Activated gamma-delta T cell (primary cell): Measurements from ENCODE around the gene ZFYVE28.
"Not testable (repeated sequence)": the region's sequence is repeated elsewhere in the genome, so short reads cannot be mapped to it uniquely, and the experiment has no call there.

Experiments
- DNase-seq: peaks from one replicate; lab custom pipeline; 2025; lab: John Stamatoyannopoulos, UW

The ZFYVE28 gene

DNA sequence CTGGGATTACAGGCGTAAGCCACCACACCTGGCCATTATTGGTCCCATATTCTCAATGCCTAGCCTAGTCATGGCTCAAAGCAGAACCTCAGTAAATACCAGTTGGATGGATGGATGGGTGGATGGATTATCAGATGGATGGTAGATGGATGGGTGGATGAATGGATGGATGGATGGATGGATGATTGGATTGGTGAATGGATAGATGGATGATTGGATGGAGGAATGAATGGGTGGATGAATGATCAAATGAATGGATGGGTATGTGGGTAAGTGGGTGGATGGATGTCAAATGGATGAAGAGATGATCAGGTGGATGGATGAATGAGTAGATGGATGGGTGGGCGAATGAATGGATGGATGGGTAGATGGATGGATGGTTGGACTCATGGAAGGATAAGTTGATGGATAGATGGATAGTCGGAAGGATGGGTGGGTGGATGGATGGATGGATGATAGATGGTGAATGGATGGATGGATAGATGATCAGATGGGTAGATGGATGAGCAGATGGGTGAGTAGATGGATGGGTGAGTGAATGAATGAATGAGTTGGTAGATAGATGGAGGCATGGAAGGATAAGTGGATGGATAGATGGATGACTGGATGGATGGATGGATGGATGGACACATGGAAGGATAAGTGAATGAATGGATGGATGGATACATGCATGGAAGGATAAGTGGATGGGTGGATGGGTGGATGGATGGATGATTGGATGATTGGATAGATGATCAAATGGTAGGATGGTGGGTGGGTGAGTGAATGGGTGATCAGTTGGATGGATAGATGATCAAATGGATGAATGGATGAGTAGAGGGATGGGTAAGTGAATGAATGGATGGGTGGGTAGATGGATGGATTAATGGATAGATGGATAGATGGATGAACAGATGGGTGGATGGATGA lies 28.5 kb upstream of the ZFYVE28 start:
- DNase-seq: no peak

DNA sequence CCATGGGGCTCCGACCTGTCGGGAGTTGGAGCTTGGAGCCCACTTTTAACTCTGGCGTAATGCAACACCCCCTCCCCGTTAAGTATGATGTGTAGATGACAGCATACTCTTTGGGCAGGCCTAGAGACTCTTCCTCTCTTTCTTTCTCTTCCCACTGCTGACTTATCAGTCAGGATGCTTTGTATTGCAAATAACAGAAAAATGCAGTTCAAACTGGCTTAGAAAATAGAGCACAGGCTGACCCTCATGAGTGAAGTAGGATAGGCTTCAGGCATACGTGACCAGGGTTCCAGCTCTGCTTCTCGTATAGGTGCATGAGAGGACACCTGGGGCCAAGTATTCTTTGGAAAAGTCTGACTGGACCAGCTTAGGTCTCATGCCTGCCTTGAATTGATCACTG lies 27.1 kb upstream of the ZFYVE28 start:
- no peak for DNase-seq

DNA sequence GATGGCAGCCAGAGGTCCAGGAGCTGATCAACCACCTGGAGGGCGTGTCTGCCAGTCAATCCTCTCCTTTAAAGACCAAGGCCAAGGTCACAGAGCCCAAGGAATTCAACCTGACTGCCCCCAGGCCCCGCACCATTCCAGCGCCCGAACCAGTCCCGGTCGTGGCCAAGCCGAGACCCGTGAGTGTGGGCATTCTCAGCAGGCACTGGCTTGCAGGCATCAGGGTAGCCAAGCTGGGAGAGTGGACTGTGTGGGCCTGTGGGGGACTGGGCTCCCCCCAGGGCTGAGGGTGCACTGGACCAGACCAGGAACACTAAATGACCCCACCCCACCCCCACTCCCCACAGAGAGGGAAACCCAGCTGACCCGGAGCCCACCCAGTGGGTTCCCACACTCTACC lies 26.7 kb upstream of the ZFYVE28 start:
- no peak for DNase-seq

DNA sequence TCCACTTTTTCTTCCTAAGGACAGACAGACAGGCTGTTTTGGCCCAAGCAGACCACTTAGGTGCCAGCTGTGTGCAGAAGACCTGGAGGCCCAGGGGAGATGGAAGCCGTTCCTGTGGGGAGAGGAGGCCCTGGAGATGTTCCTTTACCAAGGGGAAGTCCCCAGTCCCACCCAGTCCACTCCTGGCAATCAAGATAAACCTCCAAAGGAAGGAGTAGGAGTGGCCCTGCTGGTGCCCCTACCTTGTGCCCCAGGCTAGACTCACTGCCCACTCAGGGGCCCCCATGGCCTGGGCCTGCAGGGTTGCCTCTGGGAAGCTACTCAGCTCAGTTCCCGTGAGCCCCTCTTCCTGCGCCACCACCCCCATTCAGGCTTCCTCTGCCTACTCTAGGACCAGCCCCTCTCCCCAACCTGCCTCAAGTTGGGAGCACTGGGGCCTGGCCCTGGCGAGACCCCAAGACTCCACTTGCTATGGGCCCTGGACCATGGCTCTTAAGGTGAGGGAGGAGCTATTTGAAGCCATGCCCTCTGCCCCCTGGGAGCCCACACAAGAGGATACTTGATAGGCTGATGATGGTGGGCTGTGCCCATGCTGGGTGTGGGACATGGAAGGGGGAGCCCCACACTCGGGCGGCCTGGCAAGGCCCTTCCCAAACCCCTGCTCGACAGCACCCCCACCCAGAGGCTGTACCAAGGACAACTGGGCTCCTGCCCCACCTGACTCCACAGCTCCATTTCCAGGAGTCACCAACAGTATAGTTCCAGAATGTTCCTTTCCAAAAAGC lies 25.7 kb upstream of the ZFYVE28 start:
- no peak for DNase-seq

DNA sequence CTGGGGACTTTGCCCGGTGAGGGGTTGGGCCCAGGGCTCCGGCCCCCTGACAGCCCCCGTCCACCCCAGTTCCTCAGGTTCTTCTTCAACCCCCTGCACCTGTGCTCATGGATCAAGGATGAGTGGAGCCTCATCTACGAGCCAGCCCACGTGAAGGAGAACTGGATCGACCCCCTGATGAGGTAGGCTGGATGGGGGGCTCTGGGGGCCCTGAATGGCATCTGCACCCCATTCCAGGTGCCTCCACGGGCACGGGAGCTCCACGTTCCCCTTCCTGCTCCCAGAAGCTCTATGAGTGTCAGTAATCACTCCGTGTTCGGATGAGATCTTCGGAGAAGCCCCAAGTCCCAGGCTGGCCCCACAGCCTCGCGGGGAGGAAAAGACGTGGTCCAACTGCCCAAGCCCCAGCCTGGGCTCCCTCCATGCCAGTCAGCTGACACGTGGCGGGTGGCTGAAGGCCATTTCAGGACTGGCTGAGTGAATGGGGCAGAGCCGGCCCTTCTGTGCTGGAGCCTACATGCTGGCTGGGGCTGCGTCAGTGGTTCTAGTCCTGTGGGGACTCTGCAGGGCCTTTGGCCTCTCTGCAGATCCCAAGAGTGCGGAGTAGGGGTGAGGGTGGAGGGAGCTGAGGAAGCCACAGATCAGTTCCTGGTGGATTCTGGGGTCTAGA lies 24.8 kb upstream of the ZFYVE28 start:
- no peak for DNase-seq

DNA sequence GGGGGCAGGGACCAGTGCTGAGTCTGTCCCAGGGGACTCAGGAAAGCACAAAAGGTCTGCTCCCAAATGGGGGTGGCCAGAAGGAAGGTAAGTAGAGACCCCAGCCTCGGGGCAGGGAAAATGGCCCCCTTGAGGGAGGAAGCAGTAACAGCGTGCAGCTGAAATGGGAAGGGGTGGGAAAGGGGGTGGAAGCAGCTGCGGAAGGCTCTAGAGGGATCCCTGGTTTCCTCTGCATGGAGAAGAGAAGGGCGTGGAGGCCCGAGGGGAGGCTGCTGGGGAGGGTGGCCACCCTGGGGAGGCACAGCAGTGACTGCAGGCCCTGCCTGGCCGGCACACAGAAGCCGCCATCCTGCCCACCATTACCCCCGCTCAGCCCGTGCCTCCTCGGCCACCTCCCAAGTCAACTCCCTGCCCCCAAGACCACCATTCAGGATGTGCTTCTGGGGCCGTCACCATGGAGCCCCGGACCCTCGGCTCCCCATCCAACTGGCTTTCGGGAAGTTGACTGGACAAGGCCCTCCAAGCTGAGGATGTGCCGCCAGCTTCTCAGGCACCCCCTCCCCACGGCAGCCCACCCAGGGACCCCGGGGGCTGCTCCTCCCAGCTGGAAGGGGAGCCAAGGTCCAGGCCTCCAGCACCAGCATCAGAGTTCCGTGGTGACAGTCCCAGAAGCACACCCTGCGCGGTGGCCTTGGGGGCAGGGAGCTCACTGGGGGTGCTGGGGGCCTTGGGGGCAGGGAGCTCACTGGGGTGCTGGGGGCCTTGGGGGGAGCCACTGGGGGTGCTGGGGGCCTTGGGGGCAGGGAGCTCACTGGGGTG lies 23.9 kb upstream of the ZFYVE28 start:
- no peak for DNase-seq

DNA sequence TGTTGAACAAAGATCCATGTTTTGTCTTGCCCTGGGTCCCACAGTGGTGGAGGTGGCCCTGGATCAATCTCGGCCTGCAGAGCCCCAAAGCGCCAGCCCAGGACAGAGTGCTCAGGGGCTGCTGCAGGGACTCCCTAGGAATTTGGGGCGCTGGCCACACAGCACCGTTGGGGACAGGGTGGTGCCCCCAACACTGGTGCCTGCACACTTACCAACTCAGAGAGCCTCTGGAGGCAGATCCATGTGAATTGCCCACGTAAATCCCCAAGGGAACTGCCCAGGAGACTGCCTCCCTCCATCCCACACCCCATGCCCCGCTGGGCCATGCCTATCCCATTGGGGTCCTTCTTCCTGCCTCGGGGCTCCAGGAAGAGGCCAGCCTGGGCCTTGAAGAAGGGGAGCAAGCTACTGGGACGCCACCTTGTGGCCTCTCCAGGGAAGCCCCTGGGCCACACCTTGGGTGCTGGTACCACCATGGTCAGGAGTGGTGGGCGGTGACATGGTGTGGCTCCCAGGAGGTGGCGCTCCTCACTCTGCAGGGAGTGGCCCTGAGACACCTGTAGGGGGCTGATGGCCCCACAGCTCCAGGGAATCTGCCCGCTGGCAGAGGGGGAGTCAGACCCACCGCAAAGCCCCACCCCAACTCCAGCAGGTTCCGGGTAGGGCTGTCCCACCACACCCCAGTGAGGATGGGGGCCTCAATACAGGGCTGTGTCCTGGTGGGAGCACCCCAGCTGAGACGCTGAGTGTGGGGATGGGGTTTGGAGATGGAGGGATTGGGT lies 23.1 kb upstream of the ZFYVE28 start:
- no peak for DNase-seq

DNA sequence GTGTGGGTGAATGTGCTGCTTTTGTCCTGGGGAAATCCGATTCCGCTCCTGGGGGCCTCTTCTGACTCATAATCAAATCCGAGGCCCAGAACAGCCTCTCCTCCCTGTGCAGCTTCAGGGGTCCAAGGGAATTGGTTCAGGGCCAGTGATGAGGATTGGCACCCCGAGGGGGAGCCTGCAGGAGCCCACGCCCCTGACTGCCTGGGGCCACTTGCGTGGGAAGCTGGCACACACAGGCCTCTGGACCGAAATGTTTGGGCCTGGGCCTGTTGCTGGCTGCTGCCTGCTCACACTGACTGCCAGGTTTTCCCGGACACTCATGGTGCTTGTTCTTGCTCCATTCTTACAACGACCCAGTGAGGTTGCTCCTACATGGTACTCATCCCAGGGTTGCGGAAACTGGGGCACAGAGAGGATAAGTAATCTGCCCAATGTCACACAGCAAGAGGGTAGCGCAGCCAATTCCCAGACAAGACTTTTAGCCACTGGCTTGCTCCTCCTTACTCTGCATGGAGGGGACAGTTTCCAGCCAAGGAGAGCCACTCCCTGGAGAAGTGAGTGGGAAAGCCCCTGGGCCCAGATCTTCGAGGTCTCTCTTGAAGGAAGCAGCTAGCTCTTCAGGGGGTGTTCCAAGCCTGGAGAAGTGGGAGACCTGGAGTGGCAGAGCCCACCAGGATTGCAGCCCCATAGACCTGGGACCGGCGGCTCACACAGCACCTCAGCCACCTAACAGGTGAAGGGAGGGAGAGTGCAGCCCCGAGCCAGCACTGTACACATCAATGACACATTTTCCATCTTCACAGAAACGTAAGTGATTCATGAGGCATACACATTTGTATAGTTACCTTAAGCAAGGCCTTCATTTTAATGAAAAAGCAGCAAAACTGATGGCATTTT lies 20.6 kb upstream of the ZFYVE28 start:
- no peak for DNase-seq

DNA sequence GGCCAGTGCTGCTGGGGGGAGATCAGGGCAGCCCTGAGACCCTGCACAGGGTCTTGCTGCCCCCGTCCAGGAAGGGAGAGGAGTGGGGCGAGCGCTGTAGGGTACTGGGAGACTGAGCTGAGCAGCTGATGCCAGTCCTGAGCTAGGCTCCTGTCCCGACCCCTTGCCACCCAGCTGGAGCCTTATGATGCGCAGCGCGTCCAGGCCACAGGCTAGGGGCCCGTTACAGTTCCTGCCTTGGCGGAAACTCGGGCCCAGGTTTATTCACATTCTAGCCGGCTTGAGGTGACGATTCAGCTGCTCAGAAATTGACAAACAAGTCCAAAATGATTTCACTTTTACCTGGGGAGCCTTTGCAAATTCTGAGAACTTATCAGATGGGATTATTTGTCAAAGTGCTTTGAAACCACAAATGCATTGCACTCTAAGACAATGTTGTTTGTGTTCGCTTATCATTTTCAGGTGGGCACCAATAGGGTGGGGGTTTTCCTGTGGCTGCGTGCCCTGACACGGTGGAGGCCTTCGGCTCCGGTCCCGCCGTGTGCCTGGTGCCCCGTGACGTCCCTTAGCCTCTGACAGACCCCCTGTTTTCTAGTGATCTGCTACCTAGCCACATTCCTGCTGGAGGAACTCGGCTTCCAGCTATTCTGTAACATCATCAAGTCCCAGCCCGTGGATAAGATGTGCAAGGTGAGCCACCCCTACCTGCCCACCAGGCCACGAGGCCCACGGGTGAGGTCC lies 19.2 kb upstream of the ZFYVE28 start:
- DNase-seq: no peak

DNA sequence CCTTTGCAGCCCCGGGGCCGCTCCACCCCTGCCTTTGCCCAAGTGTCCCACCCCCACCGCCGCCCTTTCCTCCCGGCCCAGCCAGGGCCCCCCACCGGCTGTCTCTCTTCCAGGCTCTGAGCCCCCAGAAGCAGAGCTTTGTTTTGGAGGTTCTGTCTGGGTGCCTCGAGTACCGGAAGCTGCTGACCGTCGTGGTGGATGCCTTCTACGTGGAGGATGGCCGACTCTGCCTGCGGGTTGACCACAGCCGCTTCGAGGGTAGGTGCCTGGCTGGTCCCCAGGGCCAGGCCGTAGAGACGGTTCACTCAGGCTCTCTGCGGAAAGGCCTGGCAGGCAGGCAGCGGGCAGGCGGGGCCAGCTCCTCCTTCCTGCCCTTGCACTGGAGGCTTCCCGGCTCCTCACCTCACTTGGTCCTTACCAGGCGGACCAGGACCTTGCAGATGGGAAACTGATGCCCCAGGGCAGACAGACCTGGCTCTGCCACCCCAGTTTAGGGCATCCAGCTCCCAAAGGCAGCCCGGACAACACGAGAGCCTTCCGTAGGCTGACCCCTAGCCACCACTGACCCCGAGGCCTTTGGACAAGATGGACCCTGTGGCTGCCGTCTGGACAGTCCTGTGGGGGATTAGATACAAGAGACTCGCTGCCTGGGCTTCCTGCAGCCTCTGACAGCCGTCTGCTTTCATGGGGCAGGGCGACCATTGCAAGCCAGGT lies 18.5 kb upstream of the ZFYVE28 start:
- no peak for DNase-seq

DNA sequence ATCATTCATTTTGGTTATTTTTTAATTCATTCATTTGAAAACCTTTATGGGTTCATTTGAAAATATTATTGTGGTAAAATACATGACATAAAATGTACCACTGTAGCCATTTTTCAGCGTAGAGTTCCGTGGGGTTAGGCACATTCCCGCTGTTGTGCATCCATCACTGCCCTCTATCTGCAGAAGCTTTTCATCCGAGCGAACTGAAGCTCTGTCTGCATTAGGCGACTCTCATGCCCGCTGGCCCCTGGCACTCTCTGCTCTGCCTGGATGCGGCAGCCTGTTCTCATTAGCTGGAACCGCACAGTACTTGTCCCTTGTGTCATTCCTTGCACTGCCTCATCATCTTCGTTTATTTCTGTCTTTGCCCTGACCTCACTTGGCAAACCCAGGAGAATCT lies 17.9 kb upstream of the ZFYVE28 start:
- DNase-seq: no peak

DNA sequence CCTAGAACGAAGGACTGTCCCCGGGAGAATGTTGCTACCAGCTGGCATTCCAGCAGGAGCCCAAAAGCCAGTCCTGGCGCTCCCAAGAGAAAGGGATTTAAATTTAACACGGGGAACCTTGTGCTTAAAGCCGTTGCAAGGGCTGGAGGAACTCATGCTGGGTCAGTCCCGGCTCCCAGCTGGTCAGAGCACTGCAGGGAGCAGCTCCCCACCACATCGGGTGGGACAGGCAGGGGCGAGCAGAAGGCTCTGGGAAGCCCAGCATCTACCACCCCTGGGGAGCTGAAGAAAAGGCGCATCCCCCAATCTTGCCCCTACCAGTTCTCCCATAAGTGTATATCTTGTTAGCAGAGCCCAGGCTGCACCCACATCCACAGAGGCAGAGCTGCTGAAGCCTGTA lies 16.0 kb upstream of the ZFYVE28 start:
- DNase-seq: no peak

DNA sequence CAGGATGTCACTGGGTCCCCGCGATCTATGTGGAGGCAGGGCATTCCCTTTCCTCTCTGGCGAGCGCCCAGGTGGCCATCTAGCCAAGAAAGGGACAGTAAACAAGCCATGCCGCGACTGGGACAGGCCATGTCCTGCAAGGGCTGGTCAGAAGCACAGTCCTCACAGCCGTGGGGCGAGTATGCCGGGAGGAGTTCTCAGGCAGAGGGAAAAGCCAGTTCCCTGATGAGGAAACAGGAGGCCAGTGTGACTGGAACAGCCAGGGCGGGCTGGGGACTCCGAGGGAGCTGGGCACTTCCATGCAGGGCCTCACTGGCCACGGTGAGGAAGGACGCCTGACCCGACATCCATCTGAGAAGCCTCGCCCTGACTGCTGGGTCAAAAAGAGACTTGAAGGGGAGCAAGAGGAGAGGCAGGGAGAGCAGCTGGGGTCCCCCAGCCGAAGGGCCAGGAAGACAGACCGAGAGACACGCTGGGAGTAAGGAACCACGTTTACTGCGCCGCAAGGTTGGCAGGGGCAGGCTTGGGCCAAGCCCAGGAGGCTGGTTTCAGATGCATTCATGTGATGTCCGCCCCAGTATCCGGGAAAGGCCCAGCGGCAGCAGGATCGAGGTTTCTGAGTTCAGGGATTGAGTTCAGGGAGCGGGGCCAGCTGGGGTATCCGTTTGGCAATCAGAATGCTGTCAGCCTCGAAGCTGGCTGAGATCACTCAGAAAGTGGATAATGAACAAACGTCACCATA lies 15.3 kb upstream of the ZFYVE28 start:
- DNase-seq: no peak

DNA sequence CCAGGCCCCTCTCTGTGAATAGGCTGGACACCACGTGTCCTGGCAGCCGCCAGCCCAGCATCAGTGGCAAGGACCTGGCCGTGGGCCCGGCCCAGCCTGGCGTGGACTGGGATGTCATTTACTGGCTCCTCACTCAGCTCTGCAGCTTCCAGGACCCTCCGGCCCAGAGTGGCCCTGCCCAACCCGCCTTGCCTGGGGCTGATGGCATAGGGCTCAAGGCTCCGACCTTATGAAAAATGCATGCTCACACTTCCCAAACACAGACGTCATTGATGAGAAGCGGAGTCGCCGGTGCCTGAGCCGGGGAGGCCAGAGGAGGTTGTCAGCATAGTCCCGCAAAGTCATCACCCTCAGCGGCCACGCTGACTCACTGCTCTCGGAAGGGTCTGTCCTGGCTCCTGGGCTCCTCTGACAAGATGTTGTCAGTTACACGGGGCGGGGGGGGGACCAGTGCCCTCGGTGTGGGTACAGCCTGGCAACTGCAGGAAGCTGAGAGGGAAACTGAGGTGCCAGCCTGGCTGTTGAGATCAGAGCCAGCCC lies 14.6 kb upstream of the ZFYVE28 start:
- DNase-seq: no peak

DNA sequence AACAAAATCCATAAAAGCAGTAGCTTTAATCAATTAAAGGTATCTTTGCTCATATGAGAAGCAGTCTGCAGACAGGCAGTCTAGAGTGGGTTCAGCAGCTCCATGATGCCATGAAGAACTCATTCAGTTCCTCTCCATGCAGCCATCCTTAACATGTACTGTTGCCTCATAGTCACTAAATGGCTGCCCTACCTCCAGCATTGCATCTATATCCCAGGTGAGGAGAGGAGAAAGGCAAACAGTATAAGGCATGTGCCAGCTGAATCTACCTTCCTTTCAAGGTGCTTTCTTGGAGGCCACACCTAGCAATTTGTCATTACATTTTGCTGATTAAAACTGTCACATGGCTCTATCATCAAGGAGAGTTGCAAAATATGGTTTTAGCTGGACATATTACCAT lies 13.6 kb upstream of the ZFYVE28 start:
- no peak for DNase-seq

DNA sequence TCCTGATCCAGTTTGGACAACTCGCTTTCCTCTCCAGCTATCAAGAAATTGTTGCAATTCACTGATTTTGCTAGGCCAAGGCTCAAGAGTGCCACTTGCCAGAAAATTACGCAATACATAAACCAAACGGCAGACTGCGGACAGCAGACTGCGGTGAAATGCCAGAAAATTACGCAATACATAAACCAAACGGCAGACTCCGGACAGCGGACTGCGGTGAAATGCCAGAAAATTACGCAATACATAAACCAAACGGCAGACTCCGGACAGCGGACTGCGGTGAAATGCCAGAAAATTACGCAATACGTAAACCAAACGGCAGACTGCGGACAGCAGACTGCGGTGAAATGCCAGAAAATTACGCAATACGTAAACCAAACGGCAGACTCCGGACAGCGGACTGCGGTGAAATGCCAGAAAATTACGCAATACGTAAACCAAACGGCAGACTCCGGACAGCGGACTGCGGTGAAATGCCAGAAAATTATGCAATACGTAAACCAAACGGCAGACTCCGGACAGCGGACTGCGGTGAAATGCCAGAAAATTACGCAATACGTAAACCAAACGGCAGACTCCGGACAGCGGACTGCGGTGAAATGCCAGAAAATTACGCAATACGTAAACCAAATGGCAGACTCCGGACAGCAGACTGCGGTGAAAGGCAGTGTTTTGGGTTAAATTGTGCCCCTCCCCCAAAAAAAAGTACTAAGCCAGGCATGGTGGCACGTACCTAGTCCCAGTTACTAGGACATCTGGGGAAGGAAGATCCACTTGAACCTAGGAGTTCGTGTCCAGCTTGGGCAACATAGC lies 11.7 kb upstream of the ZFYVE28 start:
- not testable (repeated sequence) for DNase-seq
